ENCODE data around the gene FAM168A. TPM values are rescaled to one million over a fixed set of nuclear protein-coding genes. Genes with fewer than 3 reads are reported as not detected.
A peak's percentile ranks its signal among the peaks of the same experiment; 100 is the strongest.

FAM168A gene
- total RNA-seq, 1 donor: 28.2 TPM

- H3K79me2 ChIP-seq (ENCODE audit: insufficient read depth, low read length): peaks cover 61% of the 10 kb centered on the region
- H3K9me3 ChIP-seq (ENCODE audit: low read depth, low read length): no peaks in the 10 kb centered on the region
- H4K20me1 ChIP-seq (ENCODE audit: insufficient read depth, low read length): peaks cover 35% of the 10 kb centered on the region
- H3K36me3 ChIP-seq (ENCODE audit: insufficient read depth, low read length): peaks cover 29% of the 10 kb centered on the region
- DNase-seq (ENCODE audit: insufficient read length, low spot score, missing footprints): peak; percentile 71
- H3K4me2 ChIP-seq (ENCODE audit: insufficient read depth, low read length): no peak overlapping the region
- no peak overlapping the region for H2AFZ ChIP-seq (ENCODE audit: low read length)
- H3K4me1 ChIP-seq (ENCODE audit: insufficient read depth, low read length): peaks cover 10% of the 10 kb centered on the region
- H3K27me3 ChIP-seq (ENCODE audit: insufficient read depth, low read length): no peaks in the 10 kb centered on the region
- H3K4me3 ChIP-seq (ENCODE audit: insufficient read depth, low read length): no peak overlapping the region
- no peak for TF ChIP-seq CTCF (IDR thresholded peaks at IDR 0.05; ENCODE audit: extremely low read depth, low read depth, low read length)
- H3K27ac ChIP-seq (ENCODE audit: low read depth, low read length): no peak overlapping the region
Observed at GRCh38 chr11:73390601-73391565, 207.0 kb downstream of the FAM168A start.

DNA sequence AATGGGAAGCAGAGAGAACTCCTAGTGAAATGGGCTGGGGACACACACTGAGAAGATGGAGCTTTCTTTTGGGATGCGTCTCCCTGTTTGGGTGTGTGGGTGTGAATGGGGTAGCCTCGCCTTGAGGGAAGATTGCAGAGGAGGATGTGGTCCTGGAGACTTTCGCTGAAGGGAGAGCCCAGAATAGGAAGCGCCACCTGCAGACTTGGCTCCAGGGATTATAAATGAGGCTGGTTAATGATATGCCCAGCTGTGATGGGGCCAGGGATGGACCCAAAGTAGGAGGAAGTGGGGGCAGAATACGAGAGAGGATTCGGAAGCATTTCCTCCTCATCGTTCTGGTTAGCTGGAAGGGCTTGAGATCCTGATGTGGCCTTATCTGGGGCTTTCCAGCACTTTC lies 208.0 kb downstream of the FAM168A start:
- H3K27me3 ChIP-seq (ENCODE audit: insufficient read depth, low read length): no peaks in the 10 kb centered on the region
- H3K4me2 ChIP-seq (ENCODE audit: insufficient read depth, low read length): no peak overlapping the region
- peaks cover 70% of the 10 kb centered on the region for H3K79me2 ChIP-seq (ENCODE audit: insufficient read depth, low read length)

GRCh38 chr11:73389134-73389525 lies 208.8 kb downstream of the FAM168A start:
- Histone ChIP-seq H2AFZ (ENCODE audit: low read length) (no peak overlapping the region), H3K4me3 (ENCODE audit: insufficient read depth, low read length) (no peak overlapping the region), H3K36me3 (ENCODE audit: insufficient read depth, low read length) (peaks cover 12% of the 10 kb centered on the region), H3K4me1 (ENCODE audit: insufficient read depth, low read length) (peaks cover 15% of the 10 kb centered on the region), H3K4me2 (ENCODE audit: insufficient read depth, low read length) (no peak overlapping the region), H4K20me1 (ENCODE audit: insufficient read depth, low read length) (peaks cover 40% of the 10 kb centered on the region), H3K27me3 (ENCODE audit: insufficient read depth, low read length) (no peaks in the 10 kb centered on the region), H3K9me3 (ENCODE audit: low read depth, low read length) (no peaks in the 10 kb centered on the region), H3K79me2 (ENCODE audit: insufficient read depth, low read length) (peaks cover 78% of the 10 kb centered on the region), H3K27ac (ENCODE audit: low read depth, low read length) (no peak overlapping the region)
- TF ChIP-seq CTCF (IDR thresholded peaks at IDR 0.05; ENCODE audit: extremely low read depth, low read depth, low read length): no peak
- DNase-seq (ENCODE audit: insufficient read length, low spot score, missing footprints): peak; percentile 78

More for the DNA sequence above, 208.0 kb downstream of the FAM168A start:
- Histone ChIP-seq H3K27ac (ENCODE audit: low read depth, low read length) (no peak overlapping the region), H3K4me3 (ENCODE audit: insufficient read depth, low read length) (no peak overlapping the region), H3K9me3 (ENCODE audit: low read depth, low read length) (no peaks in the 10 kb centered on the region), H2AFZ (ENCODE audit: low read length) (no peak overlapping the region), H4K20me1 (ENCODE audit: insufficient read depth, low read length) (peaks cover 35% of the 10 kb centered on the region), H3K36me3 (ENCODE audit: insufficient read depth, low read length) (peaks cover 20% of the 10 kb centered on the region), H3K4me1 (ENCODE audit: insufficient read depth, low read length) (peaks cover 15% of the 10 kb centered on the region)
- DNase-seq (ENCODE audit: insufficient read length, low spot score, missing footprints): no peak
- no peak for TF ChIP-seq CTCF (IDR thresholded peaks at IDR 0.05; ENCODE audit: extremely low read depth, low read depth, low read length)

Measured in osteoblast (primary cell).